GM10248 (cell line): ENCODE results near the gene SUMF1.
"Not testable (repeated sequence)": the region's sequence is repeated elsewhere in the genome, so short reads cannot be mapped to it uniquely, and the experiment has no call there.

ENCODE experiments used
- CTCF ChIA-PET: fragments of 300-600 bp; sonication (Branson Sonifier 250); formaldehyde crosslinking; extraction: SDS; loops from one replicate; lab custom pipeline; 2021; ENCODE audit warnings: antibody characterized with exemption; lab: Yijun Ruan, JAX
- POLR2A ChIA-PET: fragments of 350-650 bp; sonication (Branson Sonifier 250); formaldehyde crosslinking; extraction: SDS; loops from one replicate; lab custom pipeline; 2020; ENCODE audit warnings: antibody characterized with exemption; lab: Yijun Ruan, JAX
- DNase-seq: peaks from one replicate; pipeline ENCODE4 v3.0.0; 2012; ENCODE audit errors: extremely low spot score
- CTCF ChIP-seq: IDR thresholded peaks from 2 replicates; pipeline ENCODE4 v1.5.1; 2012; ENCODE audit warnings: mild to moderate bottlenecking, low read depth; ENCODE audit errors: extremely low read depth, missing control alignments, control extremely low read depth

The SUMF1 gene

GRCh38 chr3:4334548-4334947 lies 132.5 kb downstream of the SUMF1 start:
- CTCF ChIA-PET = interaction anchor here (1.0 to 2.6 kb wide), 6 partner anchors 12 to 299 kb away, joined by 3 to 12 read pairs (median 4); no protein-coding TSS in a partner anchor
- POLR2A ChIA-PET = no interaction called here
- DNase-seq = no peak
- TF ChIP-seq CTCF = peak; percentile 12

DNA sequence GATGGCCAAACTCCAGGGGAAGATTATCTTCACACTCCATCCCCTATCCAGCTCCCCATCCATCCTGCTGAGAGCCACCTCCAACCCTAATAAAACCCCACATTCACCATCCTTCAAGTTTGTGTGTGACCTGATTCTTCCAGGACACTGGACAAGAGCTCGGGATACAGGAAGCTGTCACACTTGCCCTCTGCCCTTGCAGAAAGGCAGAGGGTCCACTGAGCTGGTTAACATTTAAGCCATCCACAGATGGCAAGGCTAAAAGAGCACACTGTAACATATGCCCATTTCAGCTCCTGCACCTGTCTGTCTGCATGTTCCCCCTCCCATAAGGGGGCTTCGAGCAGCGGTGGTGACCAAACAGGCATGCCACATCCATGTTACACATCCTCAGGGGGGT lies 134.1 kb downstream of the SUMF1 start:
- POLR2A ChIA-PET = no interaction called here
- TF ChIP-seq CTCF = no peak
- CTCF ChIA-PET = interaction anchor here (2.0 to 2.6 kb wide), 2 partner anchors 18 to 301 kb away, joined by 6 to 12 read pairs; no protein-coding TSS in a partner anchor
- no peak for DNase-seq

GRCh38 chr3:4332574-4332973 lies 134.5 kb downstream of the SUMF1 start:
- DNase-seq = no peak
- CTCF ChIA-PET = interaction anchor here (2.0 to 2.6 kb wide), 2 partner anchors 18 to 301 kb away, joined by 6 to 12 read pairs; no protein-coding TSS in a partner anchor
- POLR2A ChIA-PET = no interaction called here
- no peak for TF ChIP-seq CTCF

GRCh38 chr3:4332111-4332510 lies 135.0 kb downstream of the SUMF1 start:
- ChIA-PET POLR2A (no interaction called here), CTCF (interaction anchor here (2.0 kb wide), 1 partner anchor 301 kb away, joined by 6 read pairs; no protein-coding TSS in a partner anchor)
- TF ChIP-seq CTCF = no peak
- DNase-seq = no peak

DNA sequence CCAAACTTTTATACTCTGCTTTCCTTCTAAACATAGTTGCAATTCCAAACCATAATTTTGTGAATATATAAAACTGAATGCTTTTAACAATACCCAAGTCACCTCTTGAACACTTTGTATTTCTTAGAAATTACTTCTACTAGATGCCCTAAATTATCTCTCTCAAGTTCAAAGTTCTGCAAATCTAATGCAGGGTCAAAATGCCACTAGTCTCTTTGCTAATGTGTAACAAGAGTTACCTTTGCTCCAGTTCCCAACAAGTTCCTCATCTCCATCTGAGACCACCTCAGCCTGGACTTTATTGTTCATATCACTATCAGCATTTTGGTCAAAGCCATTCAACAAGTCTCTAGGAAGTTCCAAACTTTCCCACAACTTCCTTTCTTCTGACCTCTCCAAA lies 137.3 kb downstream of the SUMF1 start:
- CTCF ChIA-PET, POLR2A ChIA-PET: not testable (repeated sequence)

GRCh38 chr3:4326868-4327267 lies 140.2 kb downstream of the SUMF1 start:
- CTCF ChIA-PET = interaction anchor here (1.4 to 1.5 kb wide), 2 partner anchors 12 to 24 kb away, joined by 6 read pairs; no protein-coding TSS in a partner anchor
- no peak for TF ChIP-seq CTCF
- no peak for DNase-seq
- POLR2A ChIA-PET = interaction anchor here (1.2 kb wide), 1 partner anchor 166 kb away, joined by 5 read pairs; the partner anchor contains the start of gene ITPR1

More for the DNA sequence above, 137.3 kb downstream of the SUMF1 start:
- not testable (repeated sequence) for DNase-seq

- no peak for TF ChIP-seq CTCF
- POLR2A ChIA-PET = no interaction called here
- DNase-seq = no peak
Measured at GRCh38 chr3:4323246-4324027, 143.6 kb downstream of the SUMF1 start.

More at GRCh38 chr3:4323246-4324027, 143.6 kb downstream of the SUMF1 start:
- CTCF ChIA-PET = interaction anchor here (1.0 to 1.5 kb wide), 4 partner anchors 12 to 28 kb away, joined by 3 to 5 read pairs (median 4); no protein-coding TSS in a partner anchor
